Measurements from ENCODE around the gene SLC13A3. TPM values are rescaled to one million over a fixed set of nuclear protein-coding genes. Genes with fewer than 3 reads are reported as not detected.
A peak's percentile ranks its signal among the peaks of the same experiment; 100 is the strongest.

The SLC13A3 gene
- total and polyA plus RNA-seq, 4 donors: 1.5 to 10.7 (median 8.3) TPM

DNA sequence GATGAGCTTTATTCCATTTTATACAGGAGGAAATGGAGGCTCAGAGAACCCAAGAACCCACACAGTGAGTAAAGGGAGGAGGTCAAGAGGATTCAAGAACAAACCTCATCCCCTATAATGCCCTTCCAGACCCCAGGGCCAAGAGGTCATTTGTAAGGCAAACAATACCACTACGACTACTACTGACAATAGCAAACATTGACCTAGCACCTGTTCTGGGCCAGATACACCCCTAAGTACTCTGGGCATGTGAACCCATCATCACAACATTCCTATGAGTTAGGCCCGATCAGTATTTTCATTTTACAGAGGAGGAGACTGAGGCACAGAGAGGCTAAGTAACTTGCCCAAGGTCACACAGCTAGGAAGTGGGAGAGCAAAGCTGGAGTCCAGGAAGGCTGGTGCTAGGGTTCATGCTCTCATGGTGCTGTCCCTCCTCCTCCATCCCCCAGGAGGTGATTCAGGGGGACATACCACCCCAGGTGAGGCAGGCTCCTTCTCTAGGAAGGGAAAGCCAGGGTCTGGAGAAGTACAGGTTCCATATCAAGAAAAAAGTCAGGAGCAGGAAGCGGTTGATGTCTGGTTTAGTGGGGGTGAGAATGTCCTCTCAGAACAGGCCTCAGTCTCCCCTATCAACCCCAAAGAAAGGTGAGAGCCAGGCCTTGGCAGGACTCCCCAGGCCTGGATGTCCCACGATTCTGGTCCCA is 13.7 kb downstream of the SLC13A3 start:
- TF ChIP-seq SP1 (IDR thresholded peaks at IDR 0.05) (no peak), HNF4A (conservative IDR thresholded peaks at IDR 0.05) (peak in 1 of 2 donors; percentile 5), EGR1 (IDR thresholded peaks at IDR 0.05; ENCODE audit: low read depth in 2 of 2) (no peak), RAD21 (IDR thresholded peaks at IDR 0.05) (no peak), HNF4G (IDR thresholded peaks at IDR 0.05) (no peak)
- TF ChIP-seq, protein P1, sequence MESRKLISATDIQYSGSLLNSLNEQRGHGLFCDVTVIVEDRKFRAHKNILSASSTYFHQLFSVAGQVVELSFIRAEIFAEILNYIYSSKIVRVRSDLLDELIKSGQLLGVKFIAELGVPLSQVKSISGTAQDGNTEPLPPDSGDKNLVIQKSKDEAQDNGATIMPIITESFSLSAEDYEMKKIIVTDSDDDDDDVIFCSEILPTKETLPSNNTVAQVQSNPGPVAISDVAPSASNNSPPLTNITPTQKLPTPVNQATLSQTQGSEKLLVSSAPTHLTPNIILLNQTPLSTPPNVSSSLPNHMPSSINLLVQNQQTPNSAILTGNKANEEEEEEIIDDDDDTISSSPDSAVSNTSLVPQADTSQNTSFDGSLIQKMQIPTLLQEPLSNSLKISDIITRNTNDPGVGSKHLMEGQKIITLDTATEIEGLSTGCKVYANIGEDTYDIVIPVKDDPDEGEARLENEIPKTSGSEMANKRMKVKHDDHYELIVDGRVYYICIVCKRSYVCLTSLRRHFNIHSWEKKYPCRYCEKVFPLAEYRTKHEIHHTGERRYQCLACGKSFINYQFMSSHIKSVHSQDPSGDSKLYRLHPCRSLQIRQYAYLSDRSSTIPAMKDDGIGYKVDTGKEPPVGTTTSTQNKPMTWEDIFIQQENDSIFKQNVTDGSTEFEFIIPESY (IDR thresholded peaks at IDR 0.05): no peak
- Histone ChIP-seq H3K9ac (ENCODE audit: low read depth in 1 of 2, low read length in 2 of 2) (no peak overlapping the region), H3K27me3 (ENCODE audit: control insufficient read depth in 4 of 4, insufficient read depth in 4 of 4, low read length in 3 of 4) (no peaks in the 10 kb centered on the region), H3K27ac (ENCODE audit: low read depth in 1 of 2, low read length in 2 of 2) (no peak overlapping the region), H3K4me3 (ENCODE audit: low read depth in 1 of 3, low read length in 3 of 3) (no peak overlapping the region), H3K36me3 (ENCODE audit: control insufficient read depth in 4 of 4, insufficient read depth in 3 of 4, low read depth in 1 of 4, low read length in 3 of 4) (no peaks in the 10 kb centered on the region), H3K4me1 (ENCODE audit: control insufficient read depth in 4 of 4, insufficient read depth in 4 of 4, low read length in 3 of 4) (peaks cover 3 to 19% (median 13%) of the 10 kb centered on the region in 4 donors), H3K9me3 (ENCODE audit: control insufficient read depth in 4 of 4, low read length in 3 of 4) (no peaks in the 10 kb centered on the region)
- 74% methylated on average over 4 of the region's 4 CpGs for WGBS
- DNase-seq (ENCODE audit: low spot score): no peak

DNA sequence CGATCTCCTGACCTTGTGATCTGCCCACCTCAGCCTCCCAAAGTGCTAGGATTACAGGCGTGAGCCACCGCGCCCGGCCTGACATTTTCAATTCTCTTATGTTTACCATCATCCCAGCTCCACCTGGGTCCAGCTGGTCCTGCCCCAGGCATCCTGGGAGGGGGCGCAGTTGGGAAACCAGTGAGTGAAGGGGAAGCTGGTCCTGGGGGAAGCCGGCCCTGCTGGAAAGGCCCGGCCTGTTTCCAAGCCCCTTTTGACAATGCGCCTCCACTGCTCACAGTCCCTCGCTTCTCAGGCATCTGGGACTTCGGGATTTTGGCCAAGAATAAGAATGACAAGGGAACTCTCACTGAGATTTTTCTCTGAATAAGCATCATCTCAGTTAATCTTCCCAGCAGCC is 14.2 kb downstream of the SLC13A3 start:
- Histone ChIP-seq H3K36me3 (ENCODE audit: control insufficient read depth in 4 of 4, insufficient read depth in 3 of 4, low read depth in 1 of 4, low read length in 3 of 4) (no peaks in the 10 kb centered on the region), H3K9ac (ENCODE audit: low read depth in 1 of 2, low read length in 2 of 2) (no peak overlapping the region), H3K9me3 (ENCODE audit: control insufficient read depth in 4 of 4, low read length in 3 of 4) (no peaks in the 10 kb centered on the region), H3K27me3 (ENCODE audit: control insufficient read depth in 4 of 4, insufficient read depth in 4 of 4, low read length in 3 of 4) (no peaks in the 10 kb centered on the region), H3K4me3 (ENCODE audit: low read depth in 1 of 3, low read length in 3 of 3) (no peak overlapping the region), H3K4me1 (ENCODE audit: control insufficient read depth in 4 of 4, insufficient read depth in 4 of 4, low read length in 3 of 4) (peaks cover 3 to 19% (median 10%) of the 10 kb centered on the region in 4 donors), H3K27ac (ENCODE audit: low read depth in 1 of 2, low read length in 2 of 2) (no peak overlapping the region)
- no peak for DNase-seq (ENCODE audit: low spot score)
- WGBS: 94% methylated on average over 11 of the region's 11 CpGs
- no peak for TF ChIP-seq FOXA1 (IDR thresholded peaks at IDR 0.05)
- no peak for TF ChIP-seq NR2F2 (IDR thresholded peaks at IDR 0.05)
- no peak for TF ChIP-seq HNF4A (conservative IDR thresholded peaks at IDR 0.05)
- no peak for TF ChIP-seq YY1 (IDR thresholded peaks at IDR 0.05)
- no peak for TF ChIP-seq RXRA (IDR thresholded peaks at IDR 0.05)
- TF ChIP-seq, protein P2, sequence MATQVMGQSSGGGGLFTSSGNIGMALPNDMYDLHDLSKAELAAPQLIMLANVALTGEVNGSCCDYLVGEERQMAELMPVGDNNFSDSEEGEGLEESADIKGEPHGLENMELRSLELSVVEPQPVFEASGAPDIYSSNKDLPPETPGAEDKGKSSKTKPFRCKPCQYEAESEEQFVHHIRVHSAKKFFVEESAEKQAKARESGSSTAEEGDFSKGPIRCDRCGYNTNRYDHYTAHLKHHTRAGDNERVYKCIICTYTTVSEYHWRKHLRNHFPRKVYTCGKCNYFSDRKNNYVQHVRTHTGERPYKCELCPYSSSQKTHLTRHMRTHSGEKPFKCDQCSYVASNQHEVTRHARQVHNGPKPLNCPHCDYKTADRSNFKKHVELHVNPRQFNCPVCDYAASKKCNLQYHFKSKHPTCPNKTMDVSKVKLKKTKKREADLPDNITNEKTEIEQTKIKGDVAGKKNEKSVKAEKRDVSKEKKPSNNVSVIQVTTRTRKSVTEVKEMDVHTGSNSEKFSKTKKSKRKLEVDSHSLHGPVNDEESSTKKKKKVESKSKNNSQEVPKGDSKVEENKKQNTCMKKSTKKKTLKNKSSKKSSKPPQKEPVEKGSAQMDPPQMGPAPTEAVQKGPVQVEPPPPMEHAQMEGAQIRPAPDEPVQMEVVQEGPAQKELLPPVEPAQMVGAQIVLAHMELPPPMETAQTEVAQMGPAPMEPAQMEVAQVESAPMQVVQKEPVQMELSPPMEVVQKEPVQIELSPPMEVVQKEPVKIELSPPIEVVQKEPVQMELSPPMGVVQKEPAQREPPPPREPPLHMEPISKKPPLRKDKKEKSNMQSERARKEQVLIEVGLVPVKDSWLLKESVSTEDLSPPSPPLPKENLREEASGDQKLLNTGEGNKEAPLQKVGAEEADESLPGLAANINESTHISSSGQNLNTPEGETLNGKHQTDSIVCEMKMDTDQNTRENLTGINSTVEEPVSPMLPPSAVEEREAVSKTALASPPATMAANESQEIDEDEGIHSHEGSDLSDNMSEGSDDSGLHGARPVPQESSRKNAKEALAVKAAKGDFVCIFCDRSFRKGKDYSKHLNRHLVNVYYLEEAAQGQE (IDR thresholded peaks at IDR 0.05): no peak
- TF ChIP-seq RAD21 (IDR thresholded peaks at IDR 0.05): no peak
- TF ChIP-seq GABPA (IDR thresholded peaks at IDR 0.05 in 1 of 2, conservative IDR thresholded peaks at IDR 0.05 in 1 of 2): no peak
- no peak for TF ChIP-seq HNF4G (IDR thresholded peaks at IDR 0.05)
- TF ChIP-seq TAF1 (conservative IDR thresholded peaks at IDR 0.05): no peak
- no peak for TF ChIP-seq JUND (IDR thresholded peaks at IDR 0.05)
- no peak for TF ChIP-seq EGR1 (IDR thresholded peaks at IDR 0.05; ENCODE audit: low read depth in 2 of 2)
- no peak for TF ChIP-seq SP1 (IDR thresholded peaks at IDR 0.05)
- TF ChIP-seq, protein P3, sequence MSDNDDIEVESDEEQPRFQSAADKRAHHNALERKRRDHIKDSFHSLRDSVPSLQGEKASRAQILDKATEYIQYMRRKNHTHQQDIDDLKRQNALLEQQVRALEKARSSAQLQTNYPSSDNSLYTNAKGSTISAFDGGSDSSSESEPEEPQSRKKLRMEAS (IDR thresholded peaks at IDR 0.05): no peak
- TF ChIP-seq, protein P4, sequence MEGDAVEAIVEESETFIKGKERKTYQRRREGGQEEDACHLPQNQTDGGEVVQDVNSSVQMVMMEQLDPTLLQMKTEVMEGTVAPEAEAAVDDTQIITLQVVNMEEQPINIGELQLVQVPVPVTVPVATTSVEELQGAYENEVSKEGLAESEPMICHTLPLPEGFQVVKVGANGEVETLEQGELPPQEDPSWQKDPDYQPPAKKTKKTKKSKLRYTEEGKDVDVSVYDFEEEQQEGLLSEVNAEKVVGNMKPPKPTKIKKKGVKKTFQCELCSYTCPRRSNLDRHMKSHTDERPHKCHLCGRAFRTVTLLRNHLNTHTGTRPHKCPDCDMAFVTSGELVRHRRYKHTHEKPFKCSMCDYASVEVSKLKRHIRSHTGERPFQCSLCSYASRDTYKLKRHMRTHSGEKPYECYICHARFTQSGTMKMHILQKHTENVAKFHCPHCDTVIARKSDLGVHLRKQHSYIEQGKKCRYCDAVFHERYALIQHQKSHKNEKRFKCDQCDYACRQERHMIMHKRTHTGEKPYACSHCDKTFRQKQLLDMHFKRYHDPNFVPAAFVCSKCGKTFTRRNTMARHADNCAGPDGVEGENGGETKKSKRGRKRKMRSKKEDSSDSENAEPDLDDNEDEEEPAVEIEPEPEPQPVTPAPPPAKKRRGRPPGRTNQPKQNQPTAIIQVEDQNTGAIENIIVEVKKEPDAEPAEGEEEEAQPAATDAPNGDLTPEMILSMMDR (IDR thresholded peaks at IDR 0.05; ENCODE audit: low read depth, low read length, missing input control): no peak
- TF ChIP-seq, protein P1 (IDR thresholded peaks at IDR 0.05): no peak
- no peak for TF ChIP-seq FOXA2 (IDR thresholded peaks at IDR 0.05)

Measured in liver (tissue), 9 donors.